SK-N-SH (cell line): ENCODE measurements around the gene AAGAB. TPM values are rescaled to one million over a fixed set of nuclear protein-coding genes. Genes with fewer than 3 reads are reported as not detected.

ENCODE experiments used
- CTCF ChIA-PET: fragments of 300-600, 350-600 bp; formaldehyde crosslinking; extraction: SDS; loops from one replicate; lab custom pipeline; 2021; lab: Yijun Ruan, JAX
- POLR2A ChIA-PET: fragments of 350-600 bp; sonication (Branson Sonifier 250); formaldehyde crosslinking; extraction: SDS; loops from one replicate; lab custom pipeline; 2020; ENCODE audit warnings: antibody characterized with exemption, inconsistent platforms; lab: Yijun Ruan, JAX
- DNase-seq: peaks from one replicate; pipeline ENCODE4 v3.0.0; 2012
- H2AFZ ChIP-seq: fragments of 200-600 bp; sonication (generic); 2 replicates; pipeline ENCODE4 v1.8.1; 2016; ENCODE audit warnings: antibody characterized with exemption, mild to moderate bottlenecking, low read depth
- H3F3A ChIP-seq: fragments of 200-600 bp; sonication (generic); replicated peaks from 2 replicates; pipeline ENCODE3; 2016; ENCODE audit warnings: antibody characterized with exemption, mild to moderate bottlenecking; ENCODE audit not compliant: insufficient read depth
- H3K27ac ChIP-seq, 2 experiments: fragments of 200-500 bp in 1 of 2; fragments of 200-600 bp in 1 of 2; sonication (Bioruptor generic) in 1 of 2; sonication (generic), shearing (Covaris generic) in 1 of 2; 2 replicates each; pipeline versions ENCODE4 v1.5.1 to v1.6.1; 2014 to 2016; ENCODE audit warnings: low read depth in 2 of 2, inconsistent platforms in 1 of 2, low read length in 1 of 2, mild to moderate bottlenecking in 1 of 2, mixed read lengths in 1 of 2
- H3K27me3 ChIP-seq: fragments of 200-600 bp; sonication (generic), shearing (Covaris generic); 2 replicates; pipeline ENCODE4 v1.6.1; 2016; ENCODE audit warnings: mixed run types; ENCODE audit not compliant: insufficient read depth
- H3K36me3 ChIP-seq, 2 experiments: fragments of 200-500 bp in 1 of 2; fragments of 200-600 bp in 1 of 2; sonication (Bioruptor generic) in 1 of 2; sonication (generic) in 1 of 2; replicated peaks in 1 of 2; 2 replicates each; pipeline versions ENCODE3 to v1.5.1; 2014 to 2016; ENCODE audit warnings: low read length in 1 of 2, mild to moderate bottlenecking in 1 of 2; ENCODE audit not compliant: insufficient read depth in 2 of 2, control insufficient read depth in 1 of 2
- H3K4me1 ChIP-seq, 2 experiments: fragments of 200-500 bp in 1 of 2; fragments of 200-600 bp in 1 of 2; sonication (Bioruptor generic) in 1 of 2; sonication (generic), shearing (Covaris generic) in 1 of 2; 2 replicates each; pipeline versions ENCODE4 v1.5.1 to v1.6.1; 2014 to 2016; ENCODE audit warnings: low read depth in 1 of 2, low read length in 1 of 2, mixed run types in 1 of 2; ENCODE audit not compliant: insufficient read depth in 2 of 2, control insufficient read depth in 1 of 2
- H3K4me2 ChIP-seq: fragments of 200-600 bp; sonication (generic), shearing (Covaris generic); 2 replicates; pipeline ENCODE4 v1.6.1; 2017; ENCODE audit warnings: mixed run types
- H3K4me3 ChIP-seq, 2 experiments: fragments of 200-500 bp in 1 of 2; fragments of 200-600 bp in 1 of 2; sonication (Bioruptor generic) in 1 of 2; sonication (generic), shearing (Covaris generic) in 1 of 2; 2 replicates each; pipeline versions ENCODE4 v1.5.1 to v1.8.1; 2014 to 2016; ENCODE audit warnings: low read depth in 2 of 2, inconsistent platforms in 1 of 2, low read length in 1 of 2, mild to moderate bottlenecking in 1 of 2, mixed read lengths in 1 of 2, moderate library complexity in 1 of 2
- H3K79me2 ChIP-seq: fragments of 200-600 bp; sonication (generic); 2 replicates; pipeline ENCODE4 v1.8.1; 2017; ENCODE audit warnings: mild to moderate bottlenecking; ENCODE audit not compliant: insufficient read depth
- H3K9ac ChIP-seq: fragments of 200-600 bp; sonication (generic); 2 replicates; pipeline ENCODE4 v1.6.1; 2017; ENCODE audit warnings: mixed run types
- H3K9me2 ChIP-seq: fragments of 200-600 bp; sonication (generic); 2 replicates; pipeline ENCODE4 v1.6.1; 2017; ENCODE audit warnings: mixed run types
- H3K9me3 ChIP-seq: fragments of 200-600 bp; sonication (generic); 2 replicates; pipeline ENCODE4 v1.6.1; 2017; ENCODE audit warnings: mixed run types, mild to moderate bottlenecking, moderate library complexity
- H4K20me1 ChIP-seq: fragments of 200-600 bp; sonication (generic); 2 replicates; pipeline ENCODE4 v1.6.1; 2017; ENCODE audit warnings: mild to moderate bottlenecking, mixed run types; ENCODE audit not compliant: insufficient read depth
- EZH2phosphoT487 ChIP-seq: fragments of 200-600 bp; sonication (generic); IDR thresholded peaks from 2 replicates; pipeline ENCODE4 v1.6.1; 2017; ENCODE audit warnings: low read depth, mixed run types, mild to moderate bottlenecking, antibody characterized with exemption, moderate library complexity, borderline replicate concordance
- FOXJ3 ChIP-seq: sonication (generic); formaldehyde crosslinking; IDR thresholded peaks from 2 replicates; pipeline ENCODE4 v1.5.1; 2020; ENCODE audit warnings: mild to moderate bottlenecking, missing genetic modification reagents
- FOXM1 ChIP-seq: IDR thresholded peaks from 2 replicates; pipeline ENCODE4 v1.4.0; 2012; ENCODE audit warnings: low read depth, mild to moderate bottlenecking
- GABPA ChIP-seq: IDR thresholded peaks from 2 replicates; pipeline ENCODE4 v1.4.0; 2012; ENCODE audit warnings: low read depth, mild to moderate bottlenecking
- IRF3 ChIP-seq: fragments of 150-350 bp; IDR thresholded peaks from 2 replicates; pipeline ENCODE4 v1.6.1; 2016; ENCODE audit warnings: mild to moderate bottlenecking, low read depth, low read length
- MEF2A ChIP-seq: IDR thresholded peaks from 2 replicates; pipeline ENCODE4 v1.4.0; 2012; ENCODE audit warnings: low read depth, borderline replicate concordance
- MXI1 ChIP-seq: IDR thresholded peaks from 2 replicates; pipeline ENCODE4 v1.6.1; 2012; ENCODE audit warnings: mild to moderate bottlenecking, low read depth, low read length, improper control_type of control experiment
- PBX3 ChIP-seq: IDR thresholded peaks from 2 replicates; pipeline ENCODE4; 2012
- POLR2AphosphoS5 ChIP-seq: IDR thresholded peaks from 2 replicates; pipeline ENCODE4 v1.6.1; 2012; ENCODE audit warnings: low read depth, low read length
- RAD21 ChIP-seq: IDR thresholded peaks from 2 replicates; pipeline ENCODE4 v1.6.1; 2012; ENCODE audit warnings: mild to moderate bottlenecking, low read length
- REST ChIP-seq: IDR thresholded peaks from 2 replicates; pipeline ENCODE4 v1.6.1; 2012; ENCODE audit warnings: mild to moderate bottlenecking, low read depth, low read length, moderate library complexity
- RFX5 ChIP-seq: IDR thresholded peaks from 2 replicates; pipeline ENCODE4 v1.6.1; 2012; ENCODE audit warnings: mild to moderate bottlenecking, improper control_type of control experiment, low read length
- SMC3 ChIP-seq: IDR thresholded peaks from 2 replicates; pipeline ENCODE4 v1.6.1; 2012; ENCODE audit warnings: low read depth, low read length, improper control_type of control experiment
- TAF1 ChIP-seq: IDR thresholded peaks from 2 replicates; pipeline ENCODE4 v1.6.1; 2012; ENCODE audit warnings: low read depth, mild to moderate bottlenecking, low read length, moderate library complexity, borderline replicate concordance
- USF2 ChIP-seq: fragments of 150-350 bp; IDR thresholded peaks from 2 replicates; pipeline ENCODE4 v1.6.1; 2017; ENCODE audit warnings: antibody characterized with exemption, low read length, low read depth, borderline replicate concordance
- WGBS: methylation state at CpG from one replicate; pipeline ENCODE4 v1.1.6; 2017; ENCODE audit warnings: low lambda C conversion rate; 5-methylcytosine and 5-hydroxymethylcytosine counted together
- polyA plus RNA-seq, 3 experiments: library from polyadenylated mRNA; depleted of rRNA; stranded (reverse); fragments of >200 nt; gene quantifications; 2 replicates each; pipeline ENCODE4 v1.2.3, GENCODE V29; 2012

The AAGAB gene
- polyA plus RNA-seq, 1 of the 3 experiments (the other 2 are of a cell fraction): 24.9 TPM

GRCh38 chr15:67161881-67162280 is 92.6 kb downstream of the AAGAB start (continued):
- TF ChIP-seq REST (no peak), RFX5 (no peak)

GRCh38 chr15:67161412-67161811 is 93.0 kb downstream of the AAGAB start:
- CTCF ChIA-PET: interaction anchor here (1.2 kb wide), 1 partner anchor 77 kb away, joined by 3 read pairs; no protein-coding TSS in a partner anchor
- no peak overlapping the region for H3K27ac ChIP-seq
- H3K9ac ChIP-seq: no peak overlapping the region
- no peak overlapping the region for H3K4me2 ChIP-seq
- POLR2A ChIA-PET: no interaction called here
- H3K9me3 ChIP-seq: no peaks in the 10 kb centered on the region
- DNase-seq: no peak
- H3K36me3 ChIP-seq: peaks cover under 1 to 8% of the 10 kb centered on the region in 2 experiments
- TF ChIP-seq IRF3 (no peak), EZH2phosphoT487 (no peak), MEF2A (no peak), RFX5 (no peak), MXI1 (no peak), RAD21 (no peak), POLR2AphosphoS5 (no peak), FOXM1 (no peak)
- H3K4me1 ChIP-seq: peaks cover 14 to 22% of the 10 kb centered on the region in 2 experiments; a peak in 2 of 4 replicates
- no peaks in the 10 kb centered on the region for H3F3A ChIP-seq
- no peak overlapping the region for H3K4me3 ChIP-seq
- no peaks in the 10 kb centered on the region for H3K27me3 ChIP-seq
- no peaks in the 10 kb centered on the region for H3K9me2 ChIP-seq
- 0 out of 2 replicates have a peak, but pooled peaks cover 5% of the 10 kb centered on the region for H4K20me1 ChIP-seq
- 93% methylated on average over 5 of the region's 5 CpGs for WGBS
- peaks cover 71% of the 10 kb centered on the region for H3K79me2 ChIP-seq
- H2AFZ ChIP-seq: no peak overlapping the region

- Histone ChIP-seq H3K27me3 (no peaks in the 10 kb centered on the region), H3K36me3 (peaks cover 0 to 15% of the 10 kb centered on the region in 2 experiments), H3F3A (no peaks in the 10 kb centered on the region), H3K4me2 (no peak overlapping the region), H3K4me1 (peaks cover 14 to 22% of the 10 kb centered on the region in 2 experiments; a peak in 2 of 4 replicates), H3K9ac (no peak overlapping the region), H3K4me3 (no peak overlapping the region), H3K79me2 (peaks cover 91% of the 10 kb centered on the region), H4K20me1 (0 out of 2 replicates have a peak, but pooled peaks cover 3% of the 10 kb centered on the region), H3K9me3 (no peaks in the 10 kb centered on the region), H2AFZ (no peak overlapping the region), H3K9me2 (no peaks in the 10 kb centered on the region), H3K27ac (no peak overlapping the region; a peak in 1 of 4 replicates)
- CTCF ChIA-PET: no interaction called here
- DNase-seq: no peak
- WGBS: 92% methylated on average over 5 of the region's 7 CpGs
- POLR2A ChIA-PET: no interaction called here
- no peak for TF ChIP-seq SMC3
- TF ChIP-seq PBX3: no peak
- no peak for TF ChIP-seq FOXJ3 (CRISPR knock-in tag)
- no peak for TF ChIP-seq GABPA
- no peak for TF ChIP-seq TAF1
- no peak for TF ChIP-seq FOXM1
- no peak for TF ChIP-seq MEF2A
- TF ChIP-seq USF2: no peak
- TF ChIP-seq, all 33 proteins: peak for 0
Measured at GRCh38 chr15:67158367-67158766, 96.1 kb downstream of the AAGAB start.
